ENCODE measurements around the gene PRM2.

GRCh38 chr16:11240636-11241473, 35.4 kb downstream of the PRM2 start:
- no peak for TF ChIP-seq SP1 (IDR thresholded peaks at IDR 0.05)
- TF ChIP-seq NFRKB (IDR thresholded peaks at IDR 0.05): no peak
- no peak for TF ChIP-seq FOXK2 (IDR thresholded peaks at IDR 0.05)
- no peak for TF ChIP-seq ARNT (IDR thresholded peaks at IDR 0.05)
- no peak for TF ChIP-seq FOXM1 (IDR thresholded peaks at IDR 0.05; ENCODE audit: borderline replicate concordance)
- no peak for TF ChIP-seq SUZ12 (IDR thresholded peaks at IDR 0.05)
- no peak for TF ChIP-seq TARDBP (IDR thresholded peaks at IDR 0.05)
- no peak for TF ChIP-seq PKNOX1 (IDR thresholded peaks at IDR 0.05)
- no peak for TF ChIP-seq ELF4 (IDR thresholded peaks at IDR 0.05)
- no peak for TF ChIP-seq HDGF (IDR thresholded peaks at IDR 0.05; ENCODE audit: borderline replicate concordance)
- no peak for TF ChIP-seq FOXA1 (IDR thresholded peaks at IDR 0.05)
- no peak for TF ChIP-seq BHLHE40 (IDR thresholded peaks at IDR 0.05; ENCODE audit: borderline replicate concordance)
- no peak for TF ChIP-seq CTBP1 (IDR thresholded peaks at IDR 0.05; ENCODE audit: borderline replicate concordance)
